Occipital lobe (tissue), 2 donors: Measurements from ENCODE around the gene RHCE. TPM values are rescaled to one million over a fixed set of nuclear protein-coding genes. Genes with fewer than 3 reads are reported as not detected.
"Not testable (repeated sequence)": the region's sequence is repeated elsewhere in the genome, so short reads cannot be mapped to it uniquely, and the experiment has no call there.

Experiments
- DNase-seq: peaks from one replicate; lab custom pipeline; 2025; lab: John Stamatoyannopoulos, UW
- total RNA-seq: library from RNA; depleted of rRNA; stranded (reverse); fragments of >200 nt; gene quantifications from one replicate; pipeline ENCODE4 v1.2.3, GENCODE V29; 2014

Gene RHCE
- total RNA-seq, 1 donor from 2014 or later = not detected

GRCh38 chr1:25433389-25434186 lies 13.0 kb upstream of the RHCE start:
- DNase-seq = no peak

- DNase-seq = no peak
These were observed 12.2 kb upstream of the RHCE start for GRCh38 chr1:25432749-25433388.

- no peak for DNase-seq
These were observed 11.5 kb upstream of the RHCE start for GRCh38 chr1:25431955-25432719.

- DNase-seq = no peak
These were observed 10.6 kb upstream of the RHCE start for GRCh38 chr1:25430967-25431881.

GRCh38 chr1:25430073-25430966 lies 9.7 kb upstream of the RHCE start, which contains the start of gene MACO1:
Gene MACO1, plus strand, starts transcription at chr1:25430897. Its CDS starts 202 bp downstream, at chr1:25431099.
- peak; percentile 99 for DNase-seq

GRCh38 chr1:25428475-25429166 lies 8.0 kb upstream of the RHCE start:
- no peak for DNase-seq

GRCh38 chr1:25427696-25428095 lies 7.1 kb upstream of the RHCE start:
- DNase-seq = no peak

GRCh38 chr1:25425098-25426085 lies 4.8 kb upstream of the RHCE start:
- no peak for DNase-seq

GRCh38 chr1:25423206-25423605 lies 2.6 kb upstream of the RHCE start:
- not testable (repeated sequence) for DNase-seq

GRCh38 chr1:25419339-25419738 lies 1.3 kb downstream of the RHCE start:
- DNase-seq = not testable (repeated sequence)

- not testable (repeated sequence) for DNase-seq
These were observed 3.3 kb downstream of the RHCE start for GRCh38 chr1:25417280-25417679.

GRCh38 chr1:25414578-25414977 lies 6.0 kb downstream of the RHCE start:
- DNase-seq = not testable (repeated sequence)

GRCh38 chr1:25414157-25414556 lies 6.5 kb downstream of the RHCE start:
- DNase-seq = not testable (repeated sequence)

GRCh38 chr1:25412872-25413623 lies 7.6 kb downstream of the RHCE start:
- not testable (repeated sequence) for DNase-seq

- DNase-seq = not testable (repeated sequence)
These were observed 10.8 kb downstream of the RHCE start for GRCh38 chr1:25409641-25410427.

GRCh38 chr1:25405731-25406305 lies 14.8 kb downstream of the RHCE start:
- not testable (repeated sequence) for DNase-seq
